Omental fat pad (tissue), 4 donors: Measurements from ENCODE around the gene INPP5A. TPM values are rescaled to one million over a fixed set of nuclear protein-coding genes. Genes with fewer than 3 reads are reported as not detected.

Experiments used
- ATAC-seq: fragments of 150-250 bp; one replicate; pipeline ENCODE4 v1.9.1; 2016; ENCODE audit warnings: mild to moderate bottlenecking, moderate library complexity; ENCODE audit not compliant: low FRiP score
- DNase-seq: peaks from one replicate; pipeline ENCODE4 v3.0.0-alpha.2; 2019; ENCODE audit warnings: low spot score
- total RNA-seq, 4 donors: library from RNA; depleted of rRNA; stranded (reverse); fragments of >200 nt; gene quantifications; one replicate each; pipeline ENCODE4 v1.1.0, GENCODE V29; 2016
- TF ChIP-seq, protein P1 (sequence below), 3 donors: fragments of 450-650 bp; IDR thresholded peaks; one replicate each; pipeline ENCODE4 v1.5.1; 2016 to 2017; ENCODE audit warnings: antibody characterized with exemption in 3 of 3, mild to moderate bottlenecking in 3 of 3, moderate library complexity in 2 of 3

Gene INPP5A
- total RNA-seq, 4 donors from 2014 or later: 34.1 to 49.3 (median 43.3) TPM

DNA sequence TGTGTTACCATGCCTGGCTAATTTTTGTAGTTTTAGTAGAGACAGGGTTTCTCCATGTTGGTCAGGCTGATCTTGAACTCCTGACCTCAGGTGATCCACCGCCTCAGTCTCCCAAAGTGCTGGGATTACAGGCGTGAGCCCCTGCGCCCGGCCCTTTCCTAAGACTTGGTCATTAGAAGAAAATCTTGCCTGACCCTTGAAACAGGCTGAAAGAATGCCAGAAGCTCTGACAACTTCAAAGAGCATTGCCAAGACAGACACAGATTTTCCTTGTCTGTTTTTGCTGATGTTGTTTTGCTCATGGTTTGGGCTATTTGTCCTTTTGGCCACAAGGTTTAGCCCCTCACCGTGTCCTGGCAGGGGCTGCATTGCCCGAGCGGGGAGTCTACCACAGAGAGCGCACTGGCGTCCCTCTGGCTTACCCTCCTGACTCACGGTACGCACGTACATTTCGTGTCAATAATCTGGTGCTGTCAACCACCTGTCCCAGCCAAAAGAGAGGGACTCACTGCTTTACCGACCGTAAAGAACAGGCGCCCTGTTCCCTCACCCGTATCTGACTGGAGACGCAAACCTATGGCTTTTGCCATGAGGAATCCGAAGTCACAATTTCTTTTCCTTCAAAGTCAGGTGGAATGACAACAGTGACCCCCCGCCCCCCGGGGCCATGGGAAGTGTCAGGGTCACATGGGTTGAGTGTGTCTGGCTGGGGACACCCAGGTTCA, 10.1 kb upstream of the INPP5A start:
- DNase-seq (no peak), ATAC-seq (no peak)
- TF ChIP-seq, protein P1, sequence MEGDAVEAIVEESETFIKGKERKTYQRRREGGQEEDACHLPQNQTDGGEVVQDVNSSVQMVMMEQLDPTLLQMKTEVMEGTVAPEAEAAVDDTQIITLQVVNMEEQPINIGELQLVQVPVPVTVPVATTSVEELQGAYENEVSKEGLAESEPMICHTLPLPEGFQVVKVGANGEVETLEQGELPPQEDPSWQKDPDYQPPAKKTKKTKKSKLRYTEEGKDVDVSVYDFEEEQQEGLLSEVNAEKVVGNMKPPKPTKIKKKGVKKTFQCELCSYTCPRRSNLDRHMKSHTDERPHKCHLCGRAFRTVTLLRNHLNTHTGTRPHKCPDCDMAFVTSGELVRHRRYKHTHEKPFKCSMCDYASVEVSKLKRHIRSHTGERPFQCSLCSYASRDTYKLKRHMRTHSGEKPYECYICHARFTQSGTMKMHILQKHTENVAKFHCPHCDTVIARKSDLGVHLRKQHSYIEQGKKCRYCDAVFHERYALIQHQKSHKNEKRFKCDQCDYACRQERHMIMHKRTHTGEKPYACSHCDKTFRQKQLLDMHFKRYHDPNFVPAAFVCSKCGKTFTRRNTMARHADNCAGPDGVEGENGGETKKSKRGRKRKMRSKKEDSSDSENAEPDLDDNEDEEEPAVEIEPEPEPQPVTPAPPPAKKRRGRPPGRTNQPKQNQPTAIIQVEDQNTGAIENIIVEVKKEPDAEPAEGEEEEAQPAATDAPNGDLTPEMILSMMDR (IDR thresholded peaks at IDR 0.05): no peak

DNA sequence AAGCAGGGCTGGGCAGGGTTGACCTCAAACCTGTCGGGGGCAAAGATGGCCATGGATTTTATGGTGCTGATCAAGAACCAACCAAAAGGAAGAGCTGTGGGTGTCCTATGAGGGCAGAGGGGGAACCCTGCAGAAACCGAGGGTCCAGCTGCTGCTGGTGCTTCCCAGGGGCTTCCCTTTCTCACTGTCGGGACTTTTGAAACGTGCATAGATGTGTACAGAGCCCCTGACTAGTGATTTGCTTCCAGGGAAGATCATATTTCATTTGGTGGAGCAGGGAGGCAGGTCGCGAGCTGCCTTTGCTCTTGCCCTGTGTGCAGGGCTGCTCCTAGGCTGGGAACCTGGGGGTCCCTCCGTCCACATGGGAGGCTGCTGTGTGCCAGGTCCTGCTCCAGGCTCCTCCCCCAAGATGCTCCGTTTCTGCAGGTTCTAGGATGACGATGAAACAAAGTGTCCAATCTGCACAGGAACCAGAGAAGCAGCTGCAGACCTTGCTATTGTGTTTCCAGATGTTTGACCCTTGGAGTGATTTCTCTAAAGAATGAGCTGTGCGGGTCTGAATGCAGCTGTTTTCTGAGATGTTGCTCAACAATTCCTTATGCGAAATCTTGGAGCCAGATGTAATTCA, 9.4 kb upstream of the INPP5A start:
- TF ChIP-seq, protein P1 (IDR thresholded peaks at IDR 0.05): no peak
- DNase-seq: no peak
- ATAC-seq: no peak

DNA sequence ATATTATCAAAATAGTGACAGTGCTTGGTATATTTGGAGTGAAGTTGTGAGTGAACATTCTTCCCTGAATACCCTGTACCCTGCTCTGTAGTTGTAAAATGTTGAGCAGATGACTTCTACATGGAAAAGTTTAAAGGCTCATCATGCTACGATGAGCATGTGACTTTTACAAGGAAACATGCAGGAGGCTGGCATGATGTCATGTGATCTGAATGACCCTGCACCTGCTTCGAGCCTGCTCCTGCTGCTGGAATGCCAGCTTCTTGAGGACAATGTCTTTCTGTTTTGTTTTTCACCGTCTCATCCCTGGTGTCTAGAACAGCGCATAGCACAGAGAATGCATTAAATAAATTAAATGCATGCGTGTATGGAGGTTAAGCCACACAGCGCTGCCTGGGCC, 5.4 kb upstream of the INPP5A start:
- TF ChIP-seq, protein P1 (IDR thresholded peaks at IDR 0.05): no peak
- no peak for ATAC-seq
- no peak for DNase-seq

DNA sequence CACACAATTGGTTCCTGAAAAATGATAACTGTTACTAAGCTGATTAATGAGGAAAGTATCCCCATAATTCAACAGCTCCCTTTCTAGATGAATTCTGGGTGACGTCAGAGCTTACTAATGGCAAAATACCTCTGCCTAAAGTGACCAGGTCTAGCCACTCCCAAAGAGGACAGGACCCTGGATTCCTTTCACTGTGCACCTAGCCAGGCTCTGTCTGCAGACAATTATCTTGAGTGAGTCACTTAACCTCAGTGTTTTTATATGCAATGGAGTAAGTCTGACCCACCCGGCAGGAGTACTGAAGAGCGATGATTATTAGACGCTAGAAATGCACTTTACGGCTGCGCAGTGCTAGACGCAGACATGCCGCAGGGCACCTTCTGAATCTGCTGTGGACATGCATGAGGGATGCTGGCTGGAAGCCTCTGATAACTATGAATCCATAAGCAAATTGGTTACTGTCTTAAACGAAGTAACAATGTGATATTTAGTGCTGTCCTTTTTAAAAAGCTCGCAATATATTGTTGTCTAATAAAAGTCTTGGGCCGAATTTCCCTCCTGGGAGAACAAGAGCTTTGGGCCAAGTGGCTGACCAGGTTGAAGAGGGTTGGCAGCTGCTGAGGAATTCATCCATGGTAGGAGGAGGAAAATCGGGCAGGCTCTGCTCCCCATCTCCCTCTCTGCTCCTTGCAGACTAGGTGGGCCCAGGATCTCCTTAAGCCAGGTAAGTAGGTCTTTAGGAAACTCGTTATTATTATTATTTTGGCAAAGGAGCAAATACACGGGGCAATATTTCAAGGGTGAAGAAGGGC, 4.6 kb upstream of the INPP5A start:
- ATAC-seq (no peak), DNase-seq (no peak)
- TF ChIP-seq, protein P1 (IDR thresholded peaks at IDR 0.05): no peak

DNA sequence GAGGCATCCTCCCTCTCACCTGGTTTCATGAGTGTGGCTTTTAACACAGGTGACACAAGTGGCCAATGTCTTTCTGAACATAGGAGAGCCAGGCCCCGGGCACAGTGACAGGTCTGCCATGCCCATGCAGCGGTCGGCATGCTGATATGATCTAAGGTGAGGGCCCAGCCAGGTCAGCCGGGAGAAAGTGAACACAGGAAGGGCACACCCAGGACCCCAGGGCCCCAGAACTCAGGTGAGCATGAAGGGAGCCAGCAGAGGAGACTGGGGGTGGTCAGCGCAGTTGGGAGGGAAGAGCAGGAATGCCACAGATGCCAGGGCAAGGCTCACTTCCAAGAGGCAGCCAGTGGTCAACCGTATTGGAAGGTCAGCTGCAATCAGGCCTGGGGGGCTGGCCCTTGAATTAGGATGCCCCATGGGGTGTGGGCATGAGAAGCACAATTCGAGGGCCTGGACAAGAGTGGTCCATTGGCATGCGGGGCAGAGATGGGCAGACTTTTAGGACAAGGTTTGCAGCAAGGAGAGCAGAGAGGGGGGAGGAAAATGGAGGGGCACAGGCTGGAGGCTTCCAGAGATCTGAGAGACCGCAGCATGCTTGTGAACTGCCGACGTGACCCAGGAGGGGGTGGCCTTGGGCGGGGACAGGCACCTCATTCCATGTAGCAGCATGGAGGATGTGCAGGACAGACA, 3.9 kb upstream of the INPP5A start:
- no peak for ATAC-seq
- TF ChIP-seq, protein P1 (IDR thresholded peaks at IDR 0.05): no peak
- DNase-seq: no peak

DNA sequence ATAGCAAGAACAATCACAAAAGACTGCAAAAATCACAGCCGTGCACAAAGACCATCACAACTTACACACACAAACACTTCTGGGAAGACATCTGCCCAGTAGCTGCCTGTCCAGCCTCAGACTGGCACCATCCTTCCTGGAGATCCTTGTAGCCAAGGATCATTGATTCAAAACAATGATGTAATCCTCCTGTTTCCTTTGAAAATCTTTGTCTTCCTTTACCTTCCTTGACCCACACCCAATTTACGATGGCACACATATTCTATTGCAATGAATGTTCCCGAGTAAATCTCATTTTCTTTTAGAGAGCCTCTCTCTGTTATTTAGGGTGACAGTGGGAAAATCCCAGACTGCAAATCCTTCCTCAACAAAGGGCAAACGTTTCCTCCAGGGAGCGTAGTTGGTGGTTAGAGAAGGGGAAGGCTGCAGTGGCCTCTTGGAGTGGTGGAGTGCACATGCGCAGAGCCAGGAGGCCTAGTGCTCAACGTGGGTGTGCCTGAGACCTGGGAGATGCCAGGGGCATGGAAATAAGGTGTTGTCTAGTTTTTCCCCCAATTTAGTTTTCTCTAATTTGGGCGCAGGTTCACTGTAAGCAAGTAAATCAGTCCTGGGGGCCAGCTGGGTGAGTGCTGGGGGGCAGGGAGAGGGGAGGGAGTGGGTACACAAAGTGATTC, 3.1 kb upstream of the INPP5A start:
- ATAC-seq (no peak), DNase-seq (no peak)
- TF ChIP-seq, protein P1 (IDR thresholded peaks at IDR 0.05): no peak
